Chondrocyte (in vitro differentiated cells): Measurements from ENCODE around the gene CCND1. TPM values are rescaled to one million over a fixed set of nuclear protein-coding genes. Genes with fewer than 3 reads are reported as not detected.

ENCODE experiments used
- DNase-seq: peaks from one replicate; pipeline ENCODE4 v3.0.0; 2021; ENCODE audit warnings: mixed read lengths, low spot score
- H3K27ac Mint-ChIP-seq: one replicate; pipeline ENCODE4 v1.8.0; 2021; ENCODE audit warnings: mild to moderate bottlenecking, moderate library complexity, mixed read lengths; ENCODE audit not compliant: unreplicated experiment
- H3K27me3 Mint-ChIP-seq: 2 replicates; pipeline ENCODE4 v1.8.0; 2021; ENCODE audit warnings: low read depth, mixed read lengths
- H3K36me3 Mint-ChIP-seq: 2 replicates; pipeline ENCODE4 v1.8.0; 2021; ENCODE audit warnings: low read depth, mixed read lengths
- H3K4me1 Mint-ChIP-seq: 2 replicates; pipeline ENCODE4 v1.8.0; 2021; ENCODE audit warnings: low read depth, mild to moderate bottlenecking, mixed read lengths
- H3K4me3 Mint-ChIP-seq: one replicate; pipeline ENCODE4 v1.8.0; 2021; ENCODE audit warnings: mild to moderate bottlenecking, moderate library complexity, mixed read lengths; ENCODE audit not compliant: unreplicated experiment
- H3K9me3 Mint-ChIP-seq: 2 replicates; pipeline ENCODE4 v1.8.0; 2021; ENCODE audit warnings: low read depth, mixed read lengths
- CTCF ChIP-seq: fragments of 200-600 bp; sonication (generic); IDR thresholded peaks from 2 replicates; pipeline ENCODE4 v1.5.0; 2021; ENCODE audit warnings: antibody characterized with exemption, mild to moderate bottlenecking, moderate library complexity
- total RNA-seq: library from RNA; stranded (reverse); gene quantifications from 3 replicates; pipeline ENCODE4 v1.2.1, GENCODE V29; 2021

CCND1 gene
- total RNA-seq, 1 donor from 2014 or later: 129 TPM

- Mint-ChIP-seq H3K4me3 (no peak overlapping the region), H3K9me3 (no peaks in the 10 kb centered on the region), H3K4me1 (peaks cover 12% of the 10 kb centered on the region), H3K27ac (no peak overlapping the region), H3K36me3 (peaks cover 15% of the 10 kb centered on the region), H3K27me3 (no peaks in the 10 kb centered on the region)
- no peak for TF ChIP-seq CTCF
- DNase-seq: peak; percentile 81
Measured at GRCh38 chr11:69647761-69648497, 7.0 kb downstream of the CCND1 start.

- H3K27ac Mint-ChIP-seq: no peak overlapping the region
- no peak for TF ChIP-seq CTCF
- peaks cover 5% of the 10 kb centered on the region for H3K4me1 Mint-ChIP-seq
- H3K36me3 Mint-ChIP-seq: peaks cover 16% of the 10 kb centered on the region
- H3K4me3 Mint-ChIP-seq: no peak overlapping the region
- H3K27me3 Mint-ChIP-seq: no peaks in the 10 kb centered on the region
- DNase-seq: peak; percentile 92
- no peaks in the 10 kb centered on the region for H3K9me3 Mint-ChIP-seq
Measured at GRCh38 chr11:69648679-69649575, 8.0 kb downstream of the CCND1 start.

DNA sequence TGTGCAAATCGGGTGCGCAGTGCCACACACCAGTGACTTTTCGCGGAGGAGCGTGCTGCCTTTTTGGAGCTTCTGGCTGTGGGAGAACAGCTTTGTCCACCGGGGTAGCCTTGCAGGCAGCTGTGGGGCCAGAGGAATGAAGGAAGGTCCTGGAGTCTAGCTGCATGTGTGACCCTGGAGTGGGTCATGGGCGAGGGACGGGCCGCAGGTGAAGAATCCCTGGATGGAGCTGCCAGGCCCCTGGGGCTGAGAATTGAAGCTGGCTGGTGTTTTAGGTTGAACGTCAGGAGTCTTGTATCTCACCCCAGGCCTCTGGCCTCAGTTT, 8.6 kb downstream of the CCND1 start:
- H3K4me3 Mint-ChIP-seq: no peak overlapping the region

GRCh38 chr11:69650081-69650831, 9.3 kb downstream of the CCND1 start:
- no peak for TF ChIP-seq CTCF
- no peak overlapping the region for H3K4me3 Mint-ChIP-seq
- H3K36me3 Mint-ChIP-seq: peaks cover 14% of the 10 kb centered on the region
- H3K4me1 Mint-ChIP-seq: peaks cover 2% of the 10 kb centered on the region
- no peaks in the 10 kb centered on the region for H3K27me3 Mint-ChIP-seq
- H3K27ac Mint-ChIP-seq: no peak overlapping the region
- H3K9me3 Mint-ChIP-seq: no peaks in the 10 kb centered on the region
- peak; percentile 89 for DNase-seq

More for the DNA sequence above, 8.6 kb downstream of the CCND1 start:
- Mint-ChIP-seq H3K4me1 (peaks cover 2% of the 10 kb centered on the region), H3K9me3 (no peaks in the 10 kb centered on the region), H3K36me3 (peaks cover 14% of the 10 kb centered on the region), H3K27ac (no peak overlapping the region), H3K27me3 (no peaks in the 10 kb centered on the region)
- DNase-seq: peak; percentile 35
- no peak for TF ChIP-seq CTCF

DNA sequence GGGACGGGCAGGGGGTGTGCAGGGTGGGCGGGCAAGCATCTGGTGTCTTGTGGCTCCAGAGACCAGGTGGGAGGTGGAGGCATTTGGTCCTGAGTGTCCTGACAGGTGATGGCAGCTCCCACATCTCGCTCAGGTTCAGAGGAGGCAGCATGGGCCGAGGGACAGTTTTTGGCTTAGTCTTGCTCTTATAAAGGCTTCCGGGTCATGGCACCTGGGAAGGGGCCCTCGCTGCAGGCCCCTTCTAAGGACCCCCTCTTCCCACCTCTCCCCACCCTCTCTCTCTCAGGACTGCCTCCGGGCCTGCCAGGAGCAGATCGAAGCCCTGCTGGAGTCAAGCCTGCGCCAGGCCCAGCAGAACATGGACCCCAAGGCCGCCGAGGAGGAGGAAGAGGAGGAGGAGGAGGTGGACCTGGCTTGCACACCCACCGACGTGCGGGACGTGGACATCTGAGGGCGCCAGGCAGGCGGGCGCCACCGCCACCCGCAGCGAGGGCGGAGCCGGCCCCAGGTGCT, 9.9 kb downstream of the CCND1 start:
- Mint-ChIP-seq H3K9me3 (no peaks in the 10 kb centered on the region), H3K27ac (no peak overlapping the region), H3K27me3 (no peaks in the 10 kb centered on the region), H3K4me3 (no peak overlapping the region), H3K36me3 (peaks cover 14% of the 10 kb centered on the region), H3K4me1 (peaks cover 2% of the 10 kb centered on the region)
- peak; percentile 88 for DNase-seq
- no peak for TF ChIP-seq CTCF
